Activated naive CD8-positive, alpha-beta T cell treated with anti-CD3 and anti-CD28 coated beads, Interleukin-2, amount 50 U/mL, for 24 hours (primary cell): ENCODE measurements around the gene PRKAR2B.
"Not testable (repeated sequence)": the region's sequence is repeated elsewhere in the genome, so short reads cannot be mapped to it uniquely, and the experiment has no call there.

Experiments
- ATAC-seq: fragments of 150-1000 bp; cut with Tn5 transposase; one replicate; pipeline ENCODE4 v1.10.0; 2021
- DNase-seq: peaks from one replicate; pipeline ENCODE4 v3.0.0; 2021
- H3K27ac Mint-ChIP-seq: one replicate; pipeline ENCODE4 v1.8.0; 2021; ENCODE audit warnings: mild to moderate bottlenecking, mixed read lengths
- H3K27me3 Mint-ChIP-seq: one replicate; pipeline ENCODE4 v1.8.0; 2021; ENCODE audit warnings: mixed read lengths
- H3K36me3 Mint-ChIP-seq: one replicate; pipeline ENCODE4 v1.8.0; 2021; ENCODE audit warnings: low read depth, mixed read lengths
- H3K4me1 Mint-ChIP-seq: one replicate; pipeline ENCODE4 v1.8.0; 2021; ENCODE audit warnings: mixed read lengths
- H3K4me3 Mint-ChIP-seq: one replicate; pipeline ENCODE4 v1.8.0; 2021; ENCODE audit warnings: mild to moderate bottlenecking, moderate library complexity, mixed read lengths
- H3K9me3 Mint-ChIP-seq: one replicate; pipeline ENCODE4 v1.8.0; 2021; ENCODE audit warnings: mixed read lengths

The PRKAR2B gene

GRCh38 chr7:107049480-107049879, 5.0 kb downstream of the PRKAR2B start:
- DNase-seq (no peak), ATAC-seq (no peak)
- no peak overlapping the region for H3K27ac Mint-ChIP-seq
- H3K27me3 Mint-ChIP-seq = peaks cover 44% of the 10 kb centered on the region
- H3K36me3 Mint-ChIP-seq = no peaks in the 10 kb centered on the region
- no peak overlapping the region for H3K4me3 Mint-ChIP-seq
- H3K9me3 Mint-ChIP-seq = no peaks in the 10 kb centered on the region
- peaks cover 14% of the 10 kb centered on the region for H3K4me1 Mint-ChIP-seq

GRCh38 chr7:107049971-107050532, 5.5 kb downstream of the PRKAR2B start:
- Mint-ChIP-seq H3K27ac (no peak overlapping the region), H3K36me3 (no peaks in the 10 kb centered on the region), H3K4me3 (no peak overlapping the region), H3K9me3 (no peaks in the 10 kb centered on the region), H3K27me3 (peaks cover 44% of the 10 kb centered on the region), H3K4me1 (peaks cover 14% of the 10 kb centered on the region)
- ATAC-seq = no peak
- DNase-seq = no peak

- ATAC-seq = no peak
- DNase-seq = no peak
- no peak overlapping the region for H3K4me3 Mint-ChIP-seq
- no peaks in the 10 kb centered on the region for H3K9me3 Mint-ChIP-seq
- no peaks in the 10 kb centered on the region for H3K36me3 Mint-ChIP-seq
- H3K4me1 Mint-ChIP-seq = peaks cover 8% of the 10 kb centered on the region
- peaks cover 31% of the 10 kb centered on the region for H3K27me3 Mint-ChIP-seq
- H3K27ac Mint-ChIP-seq = peak overlapping the region; percentile 2
Observed at GRCh38 chr7:107051376-107051775, 6.9 kb downstream of the PRKAR2B start.

GRCh38 chr7:107054965-107055364, 10.5 kb downstream of the PRKAR2B start:
- not testable (repeated sequence) for H3K36me3 Mint-ChIP-seq, H3K27me3 Mint-ChIP-seq, H3K9me3 Mint-ChIP-seq, H3K4me1 Mint-ChIP-seq, H3K4me3 Mint-ChIP-seq, DNase-seq, ATAC-seq, H3K27ac Mint-ChIP-seq

- H3K9me3 Mint-ChIP-seq, H3K36me3 Mint-ChIP-seq, H3K27ac Mint-ChIP-seq, ATAC-seq, H3K4me1 Mint-ChIP-seq, DNase-seq, H3K27me3 Mint-ChIP-seq, H3K4me3 Mint-ChIP-seq: not testable (repeated sequence)
Observed at GRCh38 chr7:107056058-107056457, 11.6 kb downstream of the PRKAR2B start.

- no peak for ATAC-seq
- no peaks in the 10 kb centered on the region for H3K36me3 Mint-ChIP-seq
Observed at GRCh38 chr7:107056728-107057473, 12.4 kb downstream of the PRKAR2B start.

GRCh38 chr7:107057474-107057833, 12.9 kb downstream of the PRKAR2B start:
- Mint-ChIP-seq H3K4me3 (no peak overlapping the region), H3K9me3 (no peaks in the 10 kb centered on the region), H3K27me3 (no peaks in the 10 kb centered on the region), H3K4me1 (no peaks in the 10 kb centered on the region), H3K27ac (no peak overlapping the region), H3K36me3 (no peaks in the 10 kb centered on the region)
- no peak for ATAC-seq
- DNase-seq = no peak

More at GRCh38 chr7:107056728-107057473, 12.4 kb downstream of the PRKAR2B start:
- DNase-seq = no peak
- Mint-ChIP-seq H3K4me3 (no peak overlapping the region), H3K4me1 (no peaks in the 10 kb centered on the region), H3K9me3 (no peaks in the 10 kb centered on the region), H3K27me3 (no peaks in the 10 kb centered on the region), H3K27ac (no peak overlapping the region)

- Mint-ChIP-seq H3K27ac (no peak overlapping the region), H3K4me3 (no peak overlapping the region), H3K9me3 (no peaks in the 10 kb centered on the region), H3K36me3 (no peaks in the 10 kb centered on the region), H3K27me3 (peaks cover 2% of the 10 kb centered on the region), H3K4me1 (no peaks in the 10 kb centered on the region)
- ATAC-seq = no peak
- DNase-seq = no peak
Observed at GRCh38 chr7:107059468-107059867, 15.0 kb downstream of the PRKAR2B start.

- no peak for ATAC-seq
- H3K36me3 Mint-ChIP-seq = no peaks in the 10 kb centered on the region
- H3K27ac Mint-ChIP-seq = no peak overlapping the region
- H3K4me1 Mint-ChIP-seq = no peaks in the 10 kb centered on the region
- DNase-seq = no peak
- H3K4me3 Mint-ChIP-seq = no peak overlapping the region
- H3K27me3 Mint-ChIP-seq = peaks cover 2% of the 10 kb centered on the region
- H3K9me3 Mint-ChIP-seq = no peaks in the 10 kb centered on the region
Observed at GRCh38 chr7:107063245-107064120, 19.0 kb downstream of the PRKAR2B start.

- Mint-ChIP-seq H3K27me3 (peaks cover 2% of the 10 kb centered on the region), H3K9me3 (no peaks in the 10 kb centered on the region), H3K36me3 (no peaks in the 10 kb centered on the region), H3K4me3 (no peak overlapping the region), H3K27ac (no peak overlapping the region), H3K4me1 (no peaks in the 10 kb centered on the region)
- no peak for DNase-seq
- no peak for ATAC-seq
Observed at GRCh38 chr7:107064255-107064654, 19.8 kb downstream of the PRKAR2B start.

- Mint-ChIP-seq H3K9me3 (no peaks in the 10 kb centered on the region), H3K27me3 (peaks cover 2% of the 10 kb centered on the region), H3K27ac (no peak overlapping the region), H3K4me1 (no peaks in the 10 kb centered on the region), H3K36me3 (no peaks in the 10 kb centered on the region), H3K4me3 (no peak overlapping the region)
- DNase-seq (no peak), ATAC-seq (no peak)
Observed at GRCh38 chr7:107065929-107066247, 21.4 kb downstream of the PRKAR2B start.

GRCh38 chr7:107068156-107068555, 23.7 kb downstream of the PRKAR2B start:
- Mint-ChIP-seq H3K27ac (no peak overlapping the region), H3K4me3 (no peak overlapping the region), H3K27me3 (peaks cover 2% of the 10 kb centered on the region), H3K4me1 (no peaks in the 10 kb centered on the region), H3K36me3 (no peaks in the 10 kb centered on the region), H3K9me3 (no peaks in the 10 kb centered on the region)
- DNase-seq (no peak), ATAC-seq (no peak)

GRCh38 chr7:107069457-107069856, 25.0 kb downstream of the PRKAR2B start:
- Mint-ChIP-seq H3K4me3 (no peak overlapping the region), H3K27me3 (no peaks in the 10 kb centered on the region), H3K27ac (no peak overlapping the region), H3K9me3 (no peaks in the 10 kb centered on the region), H3K36me3 (no peaks in the 10 kb centered on the region), H3K4me1 (no peaks in the 10 kb centered on the region)
- ATAC-seq (no peak), DNase-seq (no peak)

- no peak for ATAC-seq
- no peak overlapping the region for H3K27ac Mint-ChIP-seq
- H3K4me3 Mint-ChIP-seq = no peak overlapping the region
- no peaks in the 10 kb centered on the region for H3K36me3 Mint-ChIP-seq
- no peak for DNase-seq
- H3K27me3 Mint-ChIP-seq = no peaks in the 10 kb centered on the region
- no peaks in the 10 kb centered on the region for H3K4me1 Mint-ChIP-seq
- H3K9me3 Mint-ChIP-seq = no peaks in the 10 kb centered on the region
Observed at GRCh38 chr7:107070710-107071109, 26.2 kb downstream of the PRKAR2B start.

GRCh38 chr7:107071129-107071528, 26.6 kb downstream of the PRKAR2B start:
- no peaks in the 10 kb centered on the region for H3K36me3 Mint-ChIP-seq
- H3K4me3 Mint-ChIP-seq = no peak overlapping the region
- no peaks in the 10 kb centered on the region for H3K9me3 Mint-ChIP-seq
- no peak for ATAC-seq
- H3K27me3 Mint-ChIP-seq = no peaks in the 10 kb centered on the region
- no peak for DNase-seq
- H3K4me1 Mint-ChIP-seq = no peaks in the 10 kb centered on the region
- no peak overlapping the region for H3K27ac Mint-ChIP-seq
